Suprapubic skin (tissue), 4 donors: Measurements from ENCODE around the gene SLC66A2.

ENCODE experiments used
- CTCF ChIP-seq, 2 donors: fragments of 200-600 bp in 1 of 2; fragments of 450-650 bp in 1 of 2; sonication (generic) in 1 of 2; IDR thresholded peaks; one replicate each; pipeline ENCODE4 v1.5.1; 2016 to 2019; ENCODE audit warnings: antibody characterized with exemption in 2 of 2, mild to moderate bottlenecking in 1 of 2, moderate library complexity in 1 of 2
- POLR2A ChIP-seq, 2 donors: fragments of 450-650 bp; IDR thresholded peaks; one replicate each; pipeline ENCODE4 v1.6.1; 2017; ENCODE audit warnings: antibody characterized with exemption in 2 of 2, mild to moderate bottlenecking in 2 of 2, moderate library complexity in 2 of 2
- POLR2AphosphoS5 ChIP-seq, 3 donors: sonication (generic); formaldehyde crosslinking; IDR thresholded peaks; one replicate each; pipeline ENCODE4 v1.6.1; 2017; ENCODE audit warnings: antibody characterized with exemption in 3 of 3

GRCh38 chr18:79958981-79959380, 7.5 kb upstream of the SLC66A2 start:
- TF ChIP-seq CTCF (IDR thresholded peaks at IDR 0.05) (no peak), POLR2A (IDR thresholded peaks at IDR 0.05) (no peak), POLR2AphosphoS5 (IDR thresholded peaks at IDR 0.05) (no peak)
